Gastrocnemius medialis (tissue), 4 donors: ENCODE data around the gene POLR3G. TPM values are rescaled to one million over a fixed set of nuclear protein-coding genes. Genes with fewer than 3 reads are reported as not detected.

ENCODE experiments used
- ATAC-seq, 2 donors: fragments of 150-250 bp; one replicate each; pipeline ENCODE4 v1.9.1; 2016
- DNase-seq, 2 donors: peaks; one replicate each; pipeline ENCODE4 v3.0.0-alpha.2; 2019
- H3K27ac ChIP-seq, 4 donors: fragments of 200-600 bp; sonication (generic); 1 replicate in 1 of 4; 2 replicates in 3 of 4; pipeline ENCODE4 v1.5.1; 2016 to 2018; ENCODE audit warnings: mild to moderate bottlenecking in 2 of 4, moderate library complexity in 1 of 4
- H3K27me3 ChIP-seq, 3 donors: fragments of 200-600 bp; sonication (generic) in 2 of 3; 1 replicate in 1 of 3; 2 replicates in 2 of 3; pipeline versions ENCODE4 v1.5.1 to v1.6.0; 2016 to 2019; ENCODE audit warnings: mild to moderate bottlenecking in 1 of 3, moderate library complexity in 1 of 3
- H3K36me3 ChIP-seq, 2 donors: fragments of 200-600 bp; sonication (generic) in 1 of 2; one replicate each; pipeline ENCODE4 v1.5.1; 2017 to 2018
- H3K4me1 ChIP-seq, 2 donors: fragments of 200-600 bp; sonication (generic) in 1 of 2; one replicate each; pipeline ENCODE4 v1.5.1; 2016 to 2017; ENCODE audit warnings: mild to moderate bottlenecking in 2 of 2
- H3K4me3 ChIP-seq, 4 donors: fragments of 200-600 bp; sonication (generic) in 3 of 4; 1 replicate in 1 of 4; 2 replicates in 3 of 4; pipeline ENCODE4 v1.5.1; 2016 to 2019; ENCODE audit warnings: mild to moderate bottlenecking in 2 of 4
- H3K9me3 ChIP-seq, 3 donors: fragments of 200-600 bp; sonication (generic) in 2 of 3; 1 replicate in 1 of 3; 2 replicates in 2 of 3; pipeline ENCODE4 v1.5.1; 2016 to 2019
- POLR2A ChIP-seq, 2 donors: fragments of 450-650 bp; IDR thresholded peaks; one replicate each; pipeline ENCODE4 v1.6.1; 2017; ENCODE audit warnings: antibody characterized with exemption in 2 of 2, mild to moderate bottlenecking in 2 of 2, moderate library complexity in 2 of 2
- in situ Hi-C, 4 donors: fragments of 200-750 bp; cut with MboI; loops; one replicate each; pipeline versions ENCODE4 v1.15.0 to v1.8.0; 2017; ENCODE audit warnings: low sequenced_read_pairs in 4 of 4
- intact Hi-C: fragments of 100-400 bp; cut with DNase I; formaldehyde crosslinking; loops from one replicate; pipeline ENCODE4 v1.15.1; 2023; ENCODE audit warnings: low total_unique reads
- total RNA-seq, 4 donors: library from RNA; depleted of rRNA; stranded (reverse); fragments of >200 nt; gene quantifications; one replicate each; pipeline versions ENCODE4 v1.1.0 to v1.2.3, GENCODE V29; 2016
- TF ChIP-seq, protein P1 (sequence below), 5 experiments: fragments of 450-650 bp in 3 of 5; fragments of 200-600 bp in 2 of 5; sonication (generic) in 2 of 5; IDR thresholded peaks in 4 of 5; conservative IDR thresholded peaks in 1 of 5; 1 replicate in 4 of 5; 2 replicates in 1 of 5; pipeline ENCODE4 v1.5.1; 2016 to 2019; ENCODE audit warnings: antibody characterized with exemption in 5 of 5, mild to moderate bottlenecking in 3 of 5, moderate library complexity in 3 of 5

The POLR3G gene
- total RNA-seq, 4 donors from 2014 or later = 0.89 to 5.8 (median 3.7) TPM

DNA sequence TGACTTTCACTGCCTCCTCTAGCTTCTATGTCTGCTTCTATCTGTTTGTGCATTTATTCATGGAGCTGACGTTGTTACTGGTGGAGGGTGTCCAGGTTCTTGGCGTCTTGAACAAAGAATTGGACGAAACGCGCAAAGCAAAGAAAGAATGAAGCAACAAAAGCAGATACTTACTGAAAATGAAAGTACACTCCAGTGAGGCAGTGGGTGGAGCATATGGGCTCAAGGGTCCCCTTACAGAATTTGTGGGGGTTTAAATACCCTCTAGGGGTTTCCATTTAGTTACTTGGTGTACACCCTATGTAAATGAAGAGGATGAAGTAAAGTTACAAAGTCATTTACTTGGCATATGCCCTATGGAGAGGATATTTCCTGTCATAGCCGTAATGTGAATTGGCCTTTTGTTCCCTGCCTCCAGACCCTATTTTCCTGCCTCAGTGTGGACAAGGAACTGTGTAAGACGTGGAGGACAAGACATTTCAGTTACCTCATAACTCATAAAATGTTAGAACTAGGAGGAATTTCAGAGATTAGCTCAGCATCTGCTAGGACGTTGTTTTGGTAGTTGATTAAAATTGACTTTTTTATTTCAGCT lies 3.1 kb downstream of the POLR3G start:
- H3K27ac ChIP-seq = no peak overlapping the region
- H3K4me3 ChIP-seq = no peak overlapping the region
- intact Hi-C loops (no loop called here), in situ Hi-C loops (loop anchor here in 1 of 4 donors (10.0 kb wide), 1 partner anchor 47 kb away; the partner anchor contains the start of gene LYSMD3)
- ATAC-seq (no peak), DNase-seq (no peak)
- no peak for TF ChIP-seq POLR2A (IDR thresholded peaks at IDR 0.05)
- TF ChIP-seq, protein P1, sequence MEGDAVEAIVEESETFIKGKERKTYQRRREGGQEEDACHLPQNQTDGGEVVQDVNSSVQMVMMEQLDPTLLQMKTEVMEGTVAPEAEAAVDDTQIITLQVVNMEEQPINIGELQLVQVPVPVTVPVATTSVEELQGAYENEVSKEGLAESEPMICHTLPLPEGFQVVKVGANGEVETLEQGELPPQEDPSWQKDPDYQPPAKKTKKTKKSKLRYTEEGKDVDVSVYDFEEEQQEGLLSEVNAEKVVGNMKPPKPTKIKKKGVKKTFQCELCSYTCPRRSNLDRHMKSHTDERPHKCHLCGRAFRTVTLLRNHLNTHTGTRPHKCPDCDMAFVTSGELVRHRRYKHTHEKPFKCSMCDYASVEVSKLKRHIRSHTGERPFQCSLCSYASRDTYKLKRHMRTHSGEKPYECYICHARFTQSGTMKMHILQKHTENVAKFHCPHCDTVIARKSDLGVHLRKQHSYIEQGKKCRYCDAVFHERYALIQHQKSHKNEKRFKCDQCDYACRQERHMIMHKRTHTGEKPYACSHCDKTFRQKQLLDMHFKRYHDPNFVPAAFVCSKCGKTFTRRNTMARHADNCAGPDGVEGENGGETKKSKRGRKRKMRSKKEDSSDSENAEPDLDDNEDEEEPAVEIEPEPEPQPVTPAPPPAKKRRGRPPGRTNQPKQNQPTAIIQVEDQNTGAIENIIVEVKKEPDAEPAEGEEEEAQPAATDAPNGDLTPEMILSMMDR (IDR thresholded peaks at IDR 0.05 in 4 of 5, conservative IDR thresholded peaks at IDR 0.05 in 1 of 5) = no peak
- no peaks in the 10 kb centered on the region for H3K9me3 ChIP-seq
- H3K27me3 ChIP-seq = no peaks in the 10 kb centered on the region
- no peaks in the 10 kb centered on the region for H3K36me3 ChIP-seq
- H3K4me1 ChIP-seq = peaks cover 8 to 15% of the 10 kb centered on the region in 2 donors

DNA sequence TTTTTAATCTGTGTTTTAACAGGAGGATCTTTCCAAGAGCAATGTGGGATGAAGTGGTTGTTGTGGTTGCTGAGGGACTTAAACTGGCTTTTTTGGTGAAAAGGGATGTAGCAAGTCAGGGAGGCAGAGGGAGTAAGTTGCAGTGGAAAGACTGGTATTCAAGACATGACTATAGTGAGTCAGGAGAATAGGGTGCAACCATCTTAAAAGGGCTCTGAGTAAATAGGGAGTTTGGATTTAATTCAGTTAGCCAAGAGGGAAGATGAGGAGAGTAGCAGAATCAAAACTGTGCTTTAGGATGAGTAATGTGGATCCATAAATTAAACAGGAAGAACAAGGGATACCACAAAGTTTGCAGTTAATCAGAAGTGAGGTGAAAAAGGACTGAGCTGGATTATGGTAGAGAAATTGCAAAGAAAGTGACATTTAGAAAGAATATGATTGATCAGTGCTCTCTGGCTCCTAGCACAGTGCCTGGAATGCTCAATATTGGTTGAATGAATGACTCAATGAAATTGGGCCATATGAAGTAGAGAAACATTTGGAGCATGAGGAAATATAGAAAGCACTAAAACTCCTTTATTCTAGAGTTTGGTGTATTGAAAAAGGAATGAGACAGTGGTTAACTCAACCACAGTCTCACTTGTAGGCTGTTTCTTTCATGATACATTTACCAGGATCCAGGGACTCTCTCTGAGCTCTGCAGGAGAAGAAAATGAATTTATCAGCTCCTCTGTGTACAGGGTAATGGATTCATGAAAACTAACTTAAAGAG lies 5.1 kb downstream of the POLR3G start:
- in situ Hi-C loops = loop anchor here in 1 of 4 donors (10.0 kb wide), 1 partner anchor 45 kb away; the partner anchor contains the start of gene LYSMD3

DNA sequence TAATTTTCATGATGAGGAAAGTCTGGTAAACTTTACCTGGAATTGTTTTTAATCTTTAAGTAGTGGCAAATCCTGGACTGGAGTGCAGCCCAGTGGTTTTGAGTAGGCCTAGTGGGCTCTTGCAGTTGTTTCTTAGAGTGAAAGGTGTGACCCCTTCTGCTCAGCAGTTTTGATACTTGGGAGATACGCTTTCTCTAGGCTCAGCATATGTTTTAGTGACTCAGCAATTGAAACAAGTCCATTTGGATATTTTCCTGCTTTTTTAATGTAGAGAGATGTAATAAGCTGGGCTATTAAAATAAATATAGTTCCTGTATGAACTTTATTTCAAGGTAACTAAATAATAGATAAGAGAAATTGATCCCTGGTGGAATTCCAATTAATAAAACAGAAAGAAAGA lies 6.0 kb downstream of the POLR3G start:
- intact Hi-C loops (no loop called here), in situ Hi-C loops (no loop called here)
- ATAC-seq (no peak), DNase-seq (no peak)
- Histone ChIP-seq H3K4me3 (no peak overlapping the region), H3K9me3 (no peaks in the 10 kb centered on the region), H3K27me3 (no peaks in the 10 kb centered on the region), H3K27ac (no peak overlapping the region), H3K36me3 (no peaks in the 10 kb centered on the region), H3K4me1 (no peaks in the 10 kb centered on the region)
- TF ChIP-seq, protein P1 (IDR thresholded peaks at IDR 0.05 in 4 of 5, conservative IDR thresholded peaks at IDR 0.05 in 1 of 5) = no peak
- no peak for TF ChIP-seq POLR2A (IDR thresholded peaks at IDR 0.05)

More for the DNA sequence above, 5.1 kb downstream of the POLR3G start:
- no peak overlapping the region for H3K27ac ChIP-seq
- H3K36me3 ChIP-seq = no peaks in the 10 kb centered on the region
- H3K27me3 ChIP-seq = no peaks in the 10 kb centered on the region
- no peaks in the 10 kb centered on the region for H3K9me3 ChIP-seq
- peaks cover 0 to 4% of the 10 kb centered on the region in 2 donors for H3K4me1 ChIP-seq
- no peak for DNase-seq
- no peak overlapping the region for H3K4me3 ChIP-seq
- TF ChIP-seq POLR2A (IDR thresholded peaks at IDR 0.05) = no peak
- TF ChIP-seq, protein P1 (IDR thresholded peaks at IDR 0.05 in 4 of 5, conservative IDR thresholded peaks at IDR 0.05 in 1 of 5) = no peak
- ATAC-seq = no peak
- intact Hi-C loops = no loop called here

DNA sequence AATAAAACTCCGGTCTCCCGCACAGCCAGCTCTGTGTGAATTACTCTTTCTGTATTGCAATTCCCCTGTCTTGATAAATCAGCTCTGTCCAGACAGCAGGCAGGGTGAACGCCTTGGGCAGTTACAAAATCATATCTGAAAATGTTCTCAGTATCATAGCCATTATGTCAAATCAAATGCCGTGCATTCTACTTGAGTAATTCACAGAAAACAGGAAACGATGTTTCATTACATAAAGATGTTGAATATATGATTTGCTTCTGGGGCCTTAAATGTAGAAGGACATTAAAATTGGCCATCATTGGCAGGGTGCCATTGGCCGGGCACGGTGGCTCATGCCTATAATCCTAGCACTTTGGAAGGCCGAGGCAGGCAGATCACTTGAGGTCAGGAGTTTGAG lies 8.5 kb downstream of the POLR3G start:
- in situ Hi-C loops = no loop called here
- Histone ChIP-seq H3K4me1 (no peaks in the 10 kb centered on the region), H3K9me3 (no peaks in the 10 kb centered on the region), H3K27me3 (no peaks in the 10 kb centered on the region), H3K27ac (no peak overlapping the region), H3K36me3 (no peaks in the 10 kb centered on the region), H3K4me3 (no peak overlapping the region)
- no peak for DNase-seq
- no peak for ATAC-seq
- intact Hi-C loops = no loop called here
- no peak for TF ChIP-seq POLR2A (IDR thresholded peaks at IDR 0.05)
- TF ChIP-seq, protein P1 (IDR thresholded peaks at IDR 0.05 in 4 of 5, conservative IDR thresholded peaks at IDR 0.05 in 1 of 5) = no peak
